Fibroblast of lung (primary cell): ENCODE measurements around the gene TAF8.

Source experiments
- CTCF ChIP-seq, 2 donors: IDR thresholded peaks in 1 of 2; conservative IDR thresholded peaks in 1 of 2; 1 replicate in 1 of 2; 2 replicates in 1 of 2; pipeline ENCODE4 v1.5.1; 2011 to 2012; ENCODE audit warnings: low read length in 2 of 2, control low read depth in 1 of 2, inconsistent platforms in 1 of 2, low read depth in 1 of 2, mild to moderate bottlenecking in 1 of 2
- EZH2 ChIP-seq: IDR thresholded peaks from 2 replicates; pipeline ENCODE4 v1.5.1; 2012; ENCODE audit warnings: low read length, control low read depth, mild to moderate bottlenecking; ENCODE audit errors: missing control alignments

GRCh38 chr6:42045538-42046460 lies 4.5 kb upstream of the TAF8 start:
- TF ChIP-seq CTCF (conservative IDR thresholded peaks at IDR 0.05 in 1 of 2, IDR thresholded peaks at IDR 0.05 in 1 of 2; ENCODE audit: low read depth in 1 of 2, low read length in 2 of 2) (no peak), EZH2 (no peak)
